Stimulated activated CD4-positive, alpha-beta T cell treated with anti-CD3 and anti-CD28 coated beads, Interleukin-15, amount 100 ng/mL, for 48 hours (primary cell): Measurements from ENCODE around the gene IQSEC3.
A peak's percentile ranks its signal among the peaks of the same experiment; 100 is the strongest.
"Not testable (repeated sequence)": the region's sequence is repeated elsewhere in the genome, so short reads cannot be mapped to it uniquely, and the experiment has no call there.

Experiments used
- DNase-seq, 2 donors: peaks; one replicate each; pipeline ENCODE4 v3.0.0-alpha.2; 2020; ENCODE audit warnings: low read depth in 2 of 2

Gene IQSEC3

DNA sequence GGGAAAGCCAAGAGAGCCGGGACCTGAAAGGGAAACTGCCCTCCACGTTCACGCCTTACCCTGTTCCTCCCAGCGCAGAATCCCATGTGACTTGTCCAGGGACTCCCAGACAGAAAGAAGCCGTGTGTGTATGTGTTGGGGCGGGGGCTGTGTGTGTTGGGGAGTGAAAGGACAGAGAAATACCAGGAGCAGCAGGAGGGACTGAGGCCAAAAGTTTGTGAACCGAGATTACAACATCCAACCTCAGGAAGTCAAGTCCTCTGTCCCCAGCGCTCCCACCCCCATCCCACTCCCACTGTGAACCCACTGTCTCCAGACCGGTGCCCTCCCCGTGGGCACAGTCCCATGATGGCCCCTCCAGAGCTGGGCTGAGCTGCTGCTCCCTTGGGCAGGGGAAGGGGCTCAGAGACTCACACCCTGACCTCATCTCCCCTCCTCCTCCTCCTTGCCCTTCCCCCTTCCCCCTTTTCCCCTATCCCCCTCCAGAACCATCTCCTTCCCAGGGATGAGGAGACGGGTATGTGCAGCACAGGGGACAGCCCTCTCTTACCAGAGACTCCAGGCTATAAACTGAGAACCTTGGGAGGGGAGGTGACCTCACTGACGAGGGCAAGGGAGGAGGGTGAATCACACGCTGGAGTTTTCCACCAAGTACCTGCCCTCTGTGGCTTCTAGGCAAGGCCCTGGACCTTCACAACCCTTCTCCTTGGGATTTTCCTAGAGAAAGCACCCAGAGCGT lies 147.6 kb downstream of the IQSEC3 start, which contains the start of gene SLC6A12:
SLC6A12 (minus strand) TSS at position 155 of the 739 bp plus-strand sequence. CDS start 4,171 bp downstream, outside the sequence.
- DNase-seq = no peak

DNA sequence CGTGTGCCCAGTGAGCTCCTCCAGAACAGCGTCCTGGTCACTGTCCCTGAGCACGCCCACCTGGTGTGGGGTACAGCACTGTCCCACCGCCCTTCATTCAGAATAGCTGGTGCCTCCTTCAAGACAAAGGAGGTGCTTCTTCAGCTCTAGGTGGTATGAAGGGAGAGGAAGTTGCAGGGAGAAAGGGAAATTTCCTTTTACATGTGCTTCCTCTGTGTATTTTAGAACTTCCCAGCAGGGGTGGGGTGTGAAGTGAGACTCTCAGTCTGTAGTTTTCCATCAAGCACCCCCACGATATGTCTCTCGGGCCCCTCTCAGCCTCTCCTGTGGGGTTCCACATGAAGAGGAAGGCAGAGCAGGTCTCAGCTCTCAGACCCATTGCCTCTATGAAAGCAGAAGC lies 148.5 kb downstream of the IQSEC3 start:
- no peak for DNase-seq

DNA sequence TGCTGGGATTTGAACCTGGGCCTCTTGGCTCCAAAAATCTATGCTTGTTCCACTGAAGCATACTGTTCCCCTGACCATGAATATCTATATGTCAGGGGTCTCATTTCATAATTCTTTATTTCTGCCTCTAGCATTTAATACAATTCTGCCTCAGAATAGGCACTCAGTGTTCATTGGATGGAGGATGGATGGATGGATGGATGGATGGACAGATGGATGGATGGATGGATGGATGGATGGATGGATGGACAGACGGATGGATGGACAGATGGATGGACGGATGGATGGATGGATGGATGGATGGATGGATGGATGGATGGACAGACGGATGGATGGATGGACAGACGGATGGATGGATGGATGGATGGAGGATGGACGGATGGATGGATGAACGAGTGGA lies 150.5 kb downstream of the IQSEC3 start:
- not testable (repeated sequence) for DNase-seq

DNA sequence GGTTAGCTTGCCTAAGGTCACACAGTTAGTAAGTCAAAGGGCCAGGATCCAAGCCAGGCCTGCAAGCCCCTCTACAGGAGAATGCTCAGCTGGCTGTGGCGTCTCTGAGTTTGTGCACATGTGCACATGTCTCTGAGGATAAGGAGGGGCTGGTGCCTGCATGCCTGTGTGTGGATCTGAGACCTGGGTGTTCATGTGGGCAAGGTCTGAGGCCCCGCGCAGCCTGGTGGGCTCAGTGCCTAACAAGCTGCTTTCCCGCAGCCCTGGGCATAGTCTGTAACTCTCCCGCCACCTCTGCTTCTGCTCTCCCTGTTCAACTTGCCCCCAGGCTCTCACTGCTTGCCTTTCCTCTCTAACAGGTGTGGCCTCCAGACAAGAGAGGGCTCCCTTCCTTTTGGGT lies 151.7 kb downstream of the IQSEC3 start:
- no peak for DNase-seq

DNA sequence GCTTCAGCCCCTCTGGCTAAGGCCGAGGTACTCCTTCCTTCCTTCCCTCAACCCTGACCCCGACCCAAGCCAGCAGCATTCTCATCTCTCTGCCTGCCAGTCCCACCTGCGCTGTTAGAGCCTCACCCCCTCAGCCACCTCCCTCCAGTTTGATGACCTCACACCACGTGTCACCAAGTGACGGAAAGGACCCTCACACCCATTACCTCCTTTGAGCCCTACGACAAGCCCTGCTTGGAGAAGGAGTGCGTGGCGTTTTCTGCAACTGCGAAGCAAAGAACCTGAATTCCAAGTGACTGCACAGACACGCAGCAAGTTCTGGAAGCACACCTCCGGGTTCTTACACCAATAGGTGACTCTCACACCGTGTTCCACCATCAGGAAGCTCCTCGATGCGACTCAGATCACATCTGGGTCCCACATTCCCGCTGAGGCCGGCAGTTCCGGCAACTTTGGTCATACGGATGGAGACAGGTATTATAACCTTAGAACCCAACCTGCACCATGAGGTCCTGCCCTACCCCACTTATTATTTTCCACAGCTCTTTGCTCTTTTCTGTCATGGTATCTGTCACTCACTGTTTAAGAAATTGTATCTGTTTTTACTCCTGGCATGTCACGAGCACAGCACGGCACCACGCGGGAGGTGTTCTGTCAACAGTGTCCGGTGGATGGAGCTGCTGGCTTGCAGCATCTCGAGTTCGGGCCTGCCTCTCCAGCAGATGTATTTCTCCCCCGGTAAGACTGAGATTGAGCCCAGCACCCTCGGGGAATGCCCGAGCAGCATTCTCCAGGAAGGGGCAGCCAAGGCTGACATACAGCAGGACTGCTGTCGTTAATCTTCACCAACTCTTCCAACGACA lies 152.4 kb downstream of the IQSEC3 start:
- DNase-seq = no peak

DNA sequence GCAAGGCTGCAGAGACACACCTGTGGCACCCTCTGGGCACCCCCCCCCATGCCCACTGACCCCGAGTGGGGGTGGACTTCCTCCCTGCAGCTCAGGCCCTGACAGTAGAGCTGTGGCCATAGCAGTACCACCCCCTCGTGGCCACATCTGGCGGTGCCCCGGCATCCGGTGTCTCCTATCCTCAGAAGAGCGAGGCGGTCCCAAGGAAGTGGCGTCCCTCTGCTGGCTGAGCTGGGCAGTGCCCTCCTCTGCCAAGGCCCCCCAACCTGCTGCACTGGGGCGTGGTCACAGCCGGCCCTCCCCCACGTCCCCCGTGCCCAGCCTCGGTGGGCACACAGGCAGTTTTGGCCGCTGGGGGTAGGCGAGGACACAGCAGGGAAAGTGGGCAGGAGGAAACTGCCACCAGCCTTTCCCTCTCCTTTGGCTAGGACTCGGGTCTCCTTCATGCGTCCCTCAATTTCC lies 153.4 kb downstream of the IQSEC3 start:
- DNase-seq = peak; percentile 68 to 69

- DNase-seq = no peak
Observed at GRCh38 chr12:220491-220890, 153.9 kb downstream of the IQSEC3 start.

DNA sequence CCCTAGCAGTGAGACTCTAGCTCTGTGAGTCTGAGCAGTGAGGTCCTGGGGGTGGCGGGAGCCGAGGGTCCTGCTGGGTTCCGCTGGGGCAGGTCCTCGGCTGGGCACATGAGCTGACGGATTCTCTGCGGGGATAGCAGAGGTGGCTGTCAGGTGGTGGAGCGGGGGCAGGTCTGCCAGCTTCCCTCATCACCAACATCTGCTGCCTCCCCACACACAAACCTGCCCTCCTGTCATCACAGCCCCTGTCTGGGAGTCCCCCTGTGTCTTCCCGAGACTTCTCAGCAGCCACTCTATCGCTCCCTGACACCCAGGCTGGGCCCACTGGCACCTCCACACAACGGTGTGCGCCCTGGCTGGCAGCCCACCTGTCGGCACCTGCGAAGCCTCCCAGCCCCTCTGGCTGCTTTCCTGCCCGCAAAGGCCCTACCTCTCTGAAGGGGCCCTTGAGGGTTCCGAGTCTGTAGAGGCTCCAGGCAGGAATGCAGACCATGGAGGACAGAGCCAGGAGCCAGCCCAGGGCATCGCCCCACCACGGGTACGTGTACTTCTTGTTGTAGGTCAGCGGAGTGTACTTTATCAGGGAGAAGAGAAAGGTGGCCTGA lies 154.5 kb downstream of the IQSEC3 start:
- DNase-seq = no peak

DNA sequence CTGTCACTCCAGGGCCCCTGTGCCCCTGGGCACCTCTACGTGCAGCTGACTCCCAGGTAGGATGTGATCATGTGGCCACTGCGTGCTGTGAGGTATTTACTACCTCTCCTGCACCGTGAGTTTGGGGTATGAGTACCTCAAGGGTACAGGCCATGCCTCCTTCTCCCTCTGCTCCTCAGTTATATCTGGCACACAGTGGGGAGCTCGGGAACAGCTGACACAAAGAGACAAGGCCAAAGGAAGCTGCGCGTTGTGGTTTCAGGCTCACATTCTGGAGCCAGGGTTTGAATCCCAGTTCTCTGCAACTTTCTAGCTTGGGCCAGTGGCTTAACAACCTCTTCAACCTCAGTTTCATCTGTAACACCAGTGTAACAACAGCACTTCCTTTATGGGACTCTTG lies 155.2 kb downstream of the IQSEC3 start:
- DNase-seq = no peak

GRCh38 chr12:223841-224240 lies 157.3 kb downstream of the IQSEC3 start:
- DNase-seq = no peak

- DNase-seq = no peak
Observed at GRCh38 chr12:224330-224729, 157.8 kb downstream of the IQSEC3 start.

GRCh38 chr12:225012-225411 lies 158.4 kb downstream of the IQSEC3 start:
- DNase-seq = no peak

DNA sequence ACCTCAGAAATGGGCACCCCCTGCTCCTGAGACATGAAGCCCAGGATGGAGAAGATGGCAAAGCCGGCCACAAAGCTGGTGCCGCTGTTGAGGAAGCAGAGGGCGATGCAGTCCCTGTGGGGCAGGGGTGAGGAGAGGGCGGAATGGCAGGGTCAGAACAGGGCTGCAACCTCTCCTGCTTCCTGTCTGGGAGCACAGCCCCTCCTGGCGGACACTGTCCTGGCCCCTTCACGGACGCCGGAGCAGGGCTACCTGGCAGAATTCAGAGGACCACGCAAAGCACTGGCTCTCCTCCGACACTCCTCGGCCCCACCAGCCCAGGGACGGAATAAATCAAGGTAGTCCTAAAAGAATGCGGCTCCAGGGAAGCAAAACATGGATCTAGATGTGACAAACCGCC lies 159.8 kb downstream of the IQSEC3 start:
- no peak for DNase-seq

DNA sequence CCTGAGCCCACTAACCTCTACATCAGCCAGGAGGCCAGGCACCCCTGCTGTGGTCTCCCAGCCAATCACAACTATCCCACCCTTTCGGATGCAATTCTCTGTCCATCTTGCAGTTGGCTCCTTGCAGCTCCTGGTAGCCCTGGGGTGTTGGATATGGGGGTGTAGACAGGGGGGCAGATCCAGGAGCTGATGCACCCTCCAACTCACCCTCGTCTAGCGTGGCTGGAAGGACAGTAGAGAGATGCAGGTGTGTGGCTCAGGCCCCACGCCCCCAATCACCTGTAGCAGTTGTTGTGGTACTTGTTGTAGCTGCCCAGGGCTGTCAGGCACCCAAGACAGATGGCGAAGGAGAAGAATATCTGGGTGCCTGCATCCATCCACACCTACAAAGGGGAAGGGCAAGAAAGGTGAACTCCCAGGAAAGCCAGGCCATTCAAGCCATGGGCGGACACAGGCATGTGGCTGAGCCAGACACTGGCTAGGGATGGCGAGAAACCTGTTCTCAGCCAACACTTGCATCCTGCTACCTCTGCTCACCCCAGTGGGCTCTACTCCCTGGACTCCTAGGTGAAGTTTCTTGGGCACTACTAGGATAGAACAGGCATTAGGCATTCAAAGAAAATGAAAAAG lies 160.8 kb downstream of the IQSEC3 start:
- DNase-seq = no peak
